ENCODE results near the gene EPB41L2. TPM values are rescaled to one million over a fixed set of nuclear protein-coding genes. Genes with fewer than 3 reads are reported as not detected.

Gene EPB41L2
- total RNA-seq, 1 experiment from 2014 or later = 74.8 TPM

DNA sequence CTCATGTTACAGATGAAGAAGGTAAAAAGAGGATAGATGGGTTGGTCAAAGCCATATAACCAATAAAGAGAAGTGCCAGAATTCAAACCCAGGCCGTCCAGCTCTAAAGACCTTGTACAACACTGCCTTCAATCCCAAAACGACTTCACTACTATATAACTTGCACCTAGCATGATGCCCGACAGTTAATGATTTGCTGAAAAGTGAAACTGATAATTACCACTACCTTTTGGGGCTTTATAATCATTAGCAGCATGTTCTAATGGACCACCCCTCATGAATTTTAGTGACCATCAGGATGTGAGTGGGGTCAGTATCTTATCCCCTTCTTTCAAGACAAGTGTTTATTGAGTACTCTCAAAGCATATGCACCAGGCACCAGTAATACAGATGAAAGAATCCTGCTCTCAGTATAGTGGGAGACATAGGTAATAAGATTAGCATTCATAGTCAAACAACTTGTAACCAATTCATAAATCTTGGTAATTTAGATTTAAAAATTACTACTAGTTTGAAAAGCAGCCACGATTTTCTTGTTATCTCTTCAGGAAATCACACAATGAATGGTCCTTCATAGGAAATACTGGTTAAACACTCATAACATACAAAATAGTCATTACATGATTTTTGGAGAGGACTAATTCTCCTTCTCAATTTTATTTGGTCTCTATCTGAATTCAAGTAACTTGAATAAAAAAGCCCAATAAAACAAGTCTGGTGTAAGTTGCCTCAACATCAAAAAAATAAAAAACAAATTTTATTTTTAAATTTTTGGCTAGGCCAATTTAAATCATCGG lies 98.0 kb downstream of the EPB41L2 start:
- no peak overlapping the region for H3K27ac ChIP-seq (ENCODE audit: low read depth, low read length)
- CTCF ChIA-PET = no interaction called here
- no peaks in the 10 kb centered on the region for H3K9me2 ChIP-seq (ENCODE audit: insufficient read depth)
- no TSS peak for BruUV-seq (replicated peaks)
- H3K27me3 ChIP-seq (ENCODE audit: insufficient read depth, low read length) = no peaks in the 10 kb centered on the region
- no peak overlapping the region for H3K9ac ChIP-seq (ENCODE audit: low read length)
- DNase-seq (ENCODE audit: low read depth, low spot score) (no peak), ATAC-seq (no peak)
- POLR2A ChIA-PET = no interaction called here
- no peaks in the 10 kb centered on the region for H3K36me3 ChIP-seq (ENCODE audit: control insufficient read depth in 1 of 2, insufficient read depth in 2 of 2, low read length in 2 of 2)
- H3K79me2 ChIP-seq (ENCODE audit: insufficient read depth, low read length) = peaks cover 9% of the 10 kb centered on the region; the same call in 1 of the 2 replicates
- H2AFZ ChIP-seq (ENCODE audit: low read depth, low read length, poor library complexity, severe bottlenecking) = no peak overlapping the region
- no peaks in the 10 kb centered on the region for H3K9me3 ChIP-seq (ENCODE audit: control insufficient read depth in 1 of 2, insufficient read depth in 1 of 2, low read depth in 1 of 2, low read length in 2 of 2)
- RAD21 ChIA-PET (ENCODE audit: low non-redundant PET in 1 of 2, low total read pairs in 2 of 2, uncharacterized antibody in 2 of 2, unreplicated experiment in 2 of 2) = no interaction called here
- H4K20me1 ChIP-seq (ENCODE audit: insufficient read depth) = no peaks in the 10 kb centered on the region
- no peaks in the 10 kb centered on the region for H3K4me1 ChIP-seq (ENCODE audit: control insufficient read depth in 1 of 2, insufficient read depth in 2 of 2, low read length in 2 of 2)
- intact Hi-C loops (cut with micrococcal nuclease) = no loop called here
- H3K4me3 ChIP-seq (replicated peaks in 1 of 2; ENCODE audit: low read depth in 1 of 2, low read length in 2 of 2) = no peak overlapping the region
- H3K4me2 ChIP-seq (ENCODE audit: low read length) = no peak overlapping the region
- TF ChIP-seq FOSL1 (IDR thresholded peaks at IDR 0.05; ENCODE audit: low read depth) = no peak
- no peak for TF ChIP-seq ZFX (IDR thresholded peaks at IDR 0.05)
- TF ChIP-seq POLR2AphosphoS5 (IDR thresholded peaks at IDR 0.05; ENCODE audit: low read depth, low read length) = no peak

DNA sequence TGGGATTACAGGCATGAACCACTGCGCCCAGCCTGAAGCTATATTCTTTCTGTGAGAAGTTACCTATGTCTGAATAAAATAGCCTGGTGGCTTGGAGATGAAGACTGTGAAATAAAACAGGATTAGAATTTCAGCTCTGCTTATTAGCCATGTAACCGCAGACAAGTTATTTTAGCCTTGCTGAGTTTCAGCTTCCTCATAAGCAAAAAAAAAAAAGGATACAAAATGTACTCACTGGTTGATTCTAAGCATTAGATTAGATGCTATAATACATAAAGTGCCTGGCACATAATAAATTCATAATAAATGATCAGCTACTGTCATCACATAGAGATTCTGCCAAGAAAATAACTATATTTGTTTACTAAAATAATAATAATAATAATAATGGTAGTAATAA lies 98.8 kb downstream of the EPB41L2 start:
- ChIA-PET RAD21 (ENCODE audit: low non-redundant PET in 1 of 2, low total read pairs in 2 of 2, uncharacterized antibody in 2 of 2, unreplicated experiment in 2 of 2) (no interaction called here), CTCF (no interaction called here), POLR2A (no interaction called here)
- Histone ChIP-seq H3K36me3 (ENCODE audit: control insufficient read depth in 1 of 2, insufficient read depth in 2 of 2, low read length in 2 of 2) (no peaks in the 10 kb centered on the region), H3K27me3 (ENCODE audit: insufficient read depth, low read length) (no peaks in the 10 kb centered on the region), H3K4me1 (ENCODE audit: control insufficient read depth in 1 of 2, insufficient read depth in 2 of 2, low read length in 2 of 2) (no peaks in the 10 kb centered on the region), H3K4me2 (ENCODE audit: low read length) (no peak overlapping the region), H3K9me3 (ENCODE audit: control insufficient read depth in 1 of 2, insufficient read depth in 1 of 2, low read depth in 1 of 2, low read length in 2 of 2) (no peaks in the 10 kb centered on the region), H3K9me2 (ENCODE audit: insufficient read depth) (no peaks in the 10 kb centered on the region), H4K20me1 (ENCODE audit: insufficient read depth) (no peaks in the 10 kb centered on the region), H2AFZ (ENCODE audit: low read depth, low read length, poor library complexity, severe bottlenecking) (no peak overlapping the region), H3K9ac (ENCODE audit: low read length) (no peak overlapping the region), H3K79me2 (ENCODE audit: insufficient read depth, low read length) (peaks cover 9% of the 10 kb centered on the region), H3K27ac (ENCODE audit: low read depth, low read length) (no peak overlapping the region), H3K4me3 (replicated peaks in 1 of 2; ENCODE audit: low read depth in 1 of 2, low read length in 2 of 2) (no peak overlapping the region)
- no peak for ATAC-seq
- intact Hi-C loops (cut with micrococcal nuclease) = no loop called here
- no TSS peak for BruUV-seq (replicated peaks)
- TF ChIP-seq REST (IDR thresholded peaks at IDR 0.05; ENCODE audit: low read depth) (no peak), EGR1 (IDR thresholded peaks at IDR 0.05; ENCODE audit: low read depth) (no peak), ATF3 (IDR thresholded peaks at IDR 0.05) (no peak), POLR2AphosphoS5 (IDR thresholded peaks at IDR 0.05; ENCODE audit: low read depth, low read length) (no peak)
- TF ChIP-seq, protein P1, sequence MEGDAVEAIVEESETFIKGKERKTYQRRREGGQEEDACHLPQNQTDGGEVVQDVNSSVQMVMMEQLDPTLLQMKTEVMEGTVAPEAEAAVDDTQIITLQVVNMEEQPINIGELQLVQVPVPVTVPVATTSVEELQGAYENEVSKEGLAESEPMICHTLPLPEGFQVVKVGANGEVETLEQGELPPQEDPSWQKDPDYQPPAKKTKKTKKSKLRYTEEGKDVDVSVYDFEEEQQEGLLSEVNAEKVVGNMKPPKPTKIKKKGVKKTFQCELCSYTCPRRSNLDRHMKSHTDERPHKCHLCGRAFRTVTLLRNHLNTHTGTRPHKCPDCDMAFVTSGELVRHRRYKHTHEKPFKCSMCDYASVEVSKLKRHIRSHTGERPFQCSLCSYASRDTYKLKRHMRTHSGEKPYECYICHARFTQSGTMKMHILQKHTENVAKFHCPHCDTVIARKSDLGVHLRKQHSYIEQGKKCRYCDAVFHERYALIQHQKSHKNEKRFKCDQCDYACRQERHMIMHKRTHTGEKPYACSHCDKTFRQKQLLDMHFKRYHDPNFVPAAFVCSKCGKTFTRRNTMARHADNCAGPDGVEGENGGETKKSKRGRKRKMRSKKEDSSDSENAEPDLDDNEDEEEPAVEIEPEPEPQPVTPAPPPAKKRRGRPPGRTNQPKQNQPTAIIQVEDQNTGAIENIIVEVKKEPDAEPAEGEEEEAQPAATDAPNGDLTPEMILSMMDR (IDR thresholded peaks at IDR 0.05 in 2 of 3, conservative IDR thresholded peaks at IDR 0.05 in 1 of 3; ENCODE audit: borderline replicate concordance in 1 of 3, insufficient read depth in 1 of 3, low read depth in 2 of 3, low read length in 2 of 3) = no peak
- no peak for DNase-seq (ENCODE audit: low read depth, low spot score)
